C4-2B (cell line): ENCODE results near the gene AUP1.

Experiments
- H3K27ac ChIP-seq: fragments of 450-650 bp; 2 replicates; pipeline ENCODE4 v1.5.1; 2017
- CTCF ChIP-seq: fragments of 450-650 bp; conservative IDR thresholded peaks from 2 replicates; pipeline ENCODE4 v1.5.1; 2017; ENCODE audit warnings: mild to moderate bottlenecking
- ZFX ChIP-seq: fragments of 450-650 bp; IDR thresholded peaks from 2 replicates; pipeline ENCODE4 v1.6.1; 2017

The AUP1 gene

GRCh38 chr2:74572178-74572925, 42.8 kb upstream of the AUP1 start:
- no peak overlapping the region for H3K27ac ChIP-seq
- no peak for TF ChIP-seq CTCF
- no peak for TF ChIP-seq ZFX

- no peak for TF ChIP-seq CTCF
- no peak for TF ChIP-seq ZFX
- no peak overlapping the region for H3K27ac ChIP-seq
Observed at GRCh38 chr2:74571058-74571457, 41.6 kb upstream of the AUP1 start.

GRCh38 chr2:74569686-74570085, 40.2 kb upstream of the AUP1 start:
- TF ChIP-seq ZFX (no peak), CTCF (no peak)
- no peak overlapping the region for H3K27ac ChIP-seq

- TF ChIP-seq CTCF: no peak
- TF ChIP-seq ZFX: no peak
- no peak overlapping the region for H3K27ac ChIP-seq
Observed at GRCh38 chr2:74567881-74568280, 38.4 kb upstream of the AUP1 start.

- no peak overlapping the region for H3K27ac ChIP-seq
- TF ChIP-seq ZFX (no peak), CTCF (no peak)
Observed at GRCh38 chr2:74566754-74567085, 37.2 kb upstream of the AUP1 start.

- H3K27ac ChIP-seq: no peak overlapping the region
- no peak for TF ChIP-seq ZFX
- no peak for TF ChIP-seq CTCF
Observed at GRCh38 chr2:74566076-74566753, 36.7 kb upstream of the AUP1 start.

GRCh38 chr2:74564222-74564621, 34.7 kb upstream of the AUP1 start:
- no peak overlapping the region for H3K27ac ChIP-seq
- TF ChIP-seq CTCF (no peak), ZFX (no peak)
